Fibroblast of villous mesenchyme (primary cell): Measurements from ENCODE around the gene HNRNPH3. TPM values are rescaled to one million over a fixed set of nuclear protein-coding genes. Genes with fewer than 3 reads are reported as not detected.

ENCODE experiments used
- DNase-seq: peaks from one replicate; pipeline ENCODE4 v3.0.0-alpha.2; 2010; ENCODE audit warnings: low read depth
- H3K4me3 ChIP-seq: 2 replicates; pipeline ENCODE4 v1.5.1; 2011; ENCODE audit warnings: low read depth, mild to moderate bottlenecking, low read length
- total RNA-seq: library from RNA; depleted of rRNA; stranded (reverse); fragments of >200 nt; gene quantifications from 2 replicates; pipeline ENCODE4 v1.2.3, GENCODE V29; 2012
- TF ChIP-seq, protein P1 (sequence below): IDR thresholded peaks from 2 replicates; pipeline ENCODE4 v1.5.1; 2012; ENCODE audit warnings: low read depth, mild to moderate bottlenecking, low read length; ENCODE audit not compliant: insufficient read depth

Gene HNRNPH3
- total RNA-seq, 1 donor, result 22.9 TPM

DNA sequence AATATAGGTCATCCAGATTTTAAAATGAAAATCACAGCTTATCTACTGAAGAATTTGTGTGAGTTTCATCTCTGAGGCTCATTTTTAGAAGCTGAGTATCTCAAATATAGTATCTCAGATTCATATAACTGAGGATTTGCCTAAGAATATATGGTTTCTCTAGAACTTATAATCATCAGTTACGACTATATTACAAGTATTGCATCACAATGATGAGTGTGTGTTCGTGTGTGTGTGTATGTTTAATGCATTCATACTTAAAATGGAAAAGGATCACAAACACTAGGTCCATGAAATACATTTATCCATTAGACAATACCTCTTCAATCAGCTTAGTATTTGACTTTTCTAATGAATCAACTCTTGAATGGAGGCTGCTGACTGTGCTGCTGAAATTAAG, 53.9 kb downstream of the HNRNPH3 start:
- DNase-seq, result no peak
- TF ChIP-seq, protein P1, sequence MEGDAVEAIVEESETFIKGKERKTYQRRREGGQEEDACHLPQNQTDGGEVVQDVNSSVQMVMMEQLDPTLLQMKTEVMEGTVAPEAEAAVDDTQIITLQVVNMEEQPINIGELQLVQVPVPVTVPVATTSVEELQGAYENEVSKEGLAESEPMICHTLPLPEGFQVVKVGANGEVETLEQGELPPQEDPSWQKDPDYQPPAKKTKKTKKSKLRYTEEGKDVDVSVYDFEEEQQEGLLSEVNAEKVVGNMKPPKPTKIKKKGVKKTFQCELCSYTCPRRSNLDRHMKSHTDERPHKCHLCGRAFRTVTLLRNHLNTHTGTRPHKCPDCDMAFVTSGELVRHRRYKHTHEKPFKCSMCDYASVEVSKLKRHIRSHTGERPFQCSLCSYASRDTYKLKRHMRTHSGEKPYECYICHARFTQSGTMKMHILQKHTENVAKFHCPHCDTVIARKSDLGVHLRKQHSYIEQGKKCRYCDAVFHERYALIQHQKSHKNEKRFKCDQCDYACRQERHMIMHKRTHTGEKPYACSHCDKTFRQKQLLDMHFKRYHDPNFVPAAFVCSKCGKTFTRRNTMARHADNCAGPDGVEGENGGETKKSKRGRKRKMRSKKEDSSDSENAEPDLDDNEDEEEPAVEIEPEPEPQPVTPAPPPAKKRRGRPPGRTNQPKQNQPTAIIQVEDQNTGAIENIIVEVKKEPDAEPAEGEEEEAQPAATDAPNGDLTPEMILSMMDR, result no peak
- H3K4me3 ChIP-seq, result no peak overlapping the region

Other genes starting within 250 kb of the HNRNPH3 start
- gene MYPN, start 222.6 kb upstream of the HNRNPH3 start, total RNA-seq, result 4.5 and 18.6 TPM in 2 replicates
- gene ATOH7, start 100.0 kb upstream of the HNRNPH3 start, total RNA-seq, result under 0.01 TPM in 1 of 2 replicates, not detected in the other
- 7.1 and 9.1 TPM in 2 replicates for gene PBLD, start 864 bp downstream of the HNRNPH3 start, total RNA-seq
- 31.9 and 32.8 TPM in 2 replicates for gene RUFY2, start 75.2 kb downstream of the HNRNPH3 start, total RNA-seq
- 9.7 and 13.0 TPM in 2 replicates for gene DNA2, start 139.9 kb downstream of the HNRNPH3 start, total RNA-seq
- gene SLC25A16, start 195.5 kb downstream of the HNRNPH3 start, total RNA-seq, result 14.8 and 28.1 TPM in 2 replicates
- gene TET1, start 228.3 kb downstream of the HNRNPH3 start, total RNA-seq, result 8.4 and 9.5 TPM in 2 replicates